ENCODE data around the gene NCBP3.

DNA sequence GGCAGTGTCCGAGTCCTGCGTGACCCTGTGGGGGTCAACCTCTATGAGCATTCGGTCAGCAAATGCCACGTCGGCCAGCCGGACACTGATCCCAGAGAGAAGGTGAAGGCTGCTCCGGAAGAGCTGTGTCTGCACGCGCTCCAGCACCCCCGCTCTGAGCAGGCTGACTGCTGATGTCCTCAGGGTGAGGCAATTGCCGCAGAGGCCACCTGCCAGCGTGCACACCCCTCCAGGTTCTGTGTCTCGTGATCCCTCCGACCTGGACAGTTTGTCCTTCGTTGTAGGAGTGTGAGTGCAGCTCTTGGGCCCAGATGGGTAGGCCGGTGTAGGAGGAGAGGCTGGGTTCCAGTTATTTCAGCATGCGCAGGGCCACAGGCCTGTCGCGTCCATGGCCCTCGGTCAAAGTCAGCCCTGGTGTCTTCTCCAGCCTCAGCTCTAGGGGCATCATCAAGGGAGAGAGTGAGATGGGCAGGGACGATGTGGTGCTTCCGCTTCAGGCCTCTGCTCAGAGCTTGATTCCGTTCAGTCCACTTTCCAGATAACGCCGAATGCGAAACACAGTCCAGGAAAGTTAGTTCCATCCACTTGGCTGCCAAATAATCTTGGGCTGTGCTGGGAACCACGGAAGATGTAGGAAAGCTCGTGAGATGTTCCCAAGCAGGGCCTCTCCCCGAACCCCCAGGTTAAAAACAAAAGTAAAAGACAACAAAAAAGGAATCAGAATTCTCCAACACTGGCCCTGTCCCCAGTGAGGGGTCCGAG is 15.1 kb upstream of the NCBP3 start:
- TF ChIP-seq FOXK2 (IDR thresholded peaks at IDR 0.05) (no peak), ZNF384 (IDR thresholded peaks at IDR 0.05) (no peak), LEF1 (IDR thresholded peaks at IDR 0.05; ENCODE audit: borderline replicate concordance) (no peak), SP1 (IDR thresholded peaks at IDR 0.05) (no peak), SUZ12 (IDR thresholded peaks at IDR 0.05) (no peak), FOXM1 (IDR thresholded peaks at IDR 0.05; ENCODE audit: borderline replicate concordance) (no peak), FOXA1 (IDR thresholded peaks at IDR 0.05) (no peak), L3MBTL2 (conservative IDR thresholded peaks at IDR 0.05) (no peak), CTBP1 (IDR thresholded peaks at IDR 0.05; ENCODE audit: borderline replicate concordance) (no peak), HDGF (IDR thresholded peaks at IDR 0.05; ENCODE audit: borderline replicate concordance) (no peak), NFRKB (IDR thresholded peaks at IDR 0.05) (no peak), ELF4 (IDR thresholded peaks at IDR 0.05) (no peak), BHLHE40 (IDR thresholded peaks at IDR 0.05; ENCODE audit: borderline replicate concordance) (no peak)
